ENCODE measurements around the gene ANKS3.

ANKS3 gene

DNA sequence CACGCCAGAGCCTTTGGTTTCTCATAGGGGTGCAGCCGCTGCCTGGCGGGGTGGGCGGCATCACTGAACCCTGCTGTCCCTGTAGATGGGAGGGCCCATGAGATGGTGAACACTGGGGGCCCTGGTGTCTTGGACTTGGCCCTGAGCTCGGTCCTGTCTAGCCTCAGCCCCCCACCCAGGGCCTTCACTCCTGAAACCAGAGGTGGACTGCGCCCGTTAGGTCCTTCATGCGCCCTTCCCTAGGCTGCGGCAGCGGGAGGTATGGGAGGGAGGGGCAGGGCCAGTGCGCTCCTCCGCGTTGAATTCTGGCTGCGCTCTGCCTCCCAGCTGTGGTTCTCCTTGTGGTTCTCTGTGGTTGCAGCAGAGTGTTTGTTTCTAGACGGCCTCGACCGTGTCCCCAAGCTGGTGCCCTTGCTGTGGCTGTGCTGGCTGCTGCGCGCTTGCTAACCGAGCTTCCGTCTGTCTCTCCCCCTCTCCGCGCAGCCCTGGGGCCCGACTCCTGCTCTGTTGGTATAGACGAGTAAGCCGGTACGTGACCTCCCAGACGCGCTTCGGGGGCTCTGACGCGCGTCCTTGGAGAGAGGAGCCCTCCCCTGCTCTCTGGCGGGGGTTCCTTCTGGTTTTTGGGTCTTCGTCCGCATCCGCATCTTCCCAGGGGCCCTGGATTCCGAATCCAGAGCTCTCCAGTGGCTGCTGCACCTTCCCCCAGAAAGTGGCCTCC, 48.1 kb downstream of the ANKS3 start:
- DNase-seq (ENCODE audit: low read depth, low spot score), result no peak

DNA sequence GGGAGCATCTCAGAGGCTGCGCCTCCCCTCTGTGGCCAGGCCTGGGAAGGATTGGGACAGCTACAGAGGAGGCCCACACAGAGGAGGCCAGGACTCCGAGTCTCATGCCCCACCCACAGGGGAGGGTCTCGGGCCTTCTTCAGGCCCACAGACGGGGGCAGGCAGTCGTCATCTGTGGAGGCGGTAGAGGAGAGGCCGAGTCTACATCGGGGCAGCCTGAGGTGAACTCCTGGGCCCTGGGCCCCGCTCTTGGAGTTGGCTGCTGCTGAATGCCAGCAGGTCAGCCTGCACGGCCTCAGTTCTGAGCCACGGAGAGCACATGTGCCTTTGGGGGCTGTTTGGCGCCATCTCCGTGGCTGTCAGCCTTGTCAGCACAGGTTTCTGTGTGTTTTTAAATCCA, 48.8 kb downstream of the ANKS3 start:
- DNase-seq (ENCODE audit: low read depth, low spot score), result no peak

DNA sequence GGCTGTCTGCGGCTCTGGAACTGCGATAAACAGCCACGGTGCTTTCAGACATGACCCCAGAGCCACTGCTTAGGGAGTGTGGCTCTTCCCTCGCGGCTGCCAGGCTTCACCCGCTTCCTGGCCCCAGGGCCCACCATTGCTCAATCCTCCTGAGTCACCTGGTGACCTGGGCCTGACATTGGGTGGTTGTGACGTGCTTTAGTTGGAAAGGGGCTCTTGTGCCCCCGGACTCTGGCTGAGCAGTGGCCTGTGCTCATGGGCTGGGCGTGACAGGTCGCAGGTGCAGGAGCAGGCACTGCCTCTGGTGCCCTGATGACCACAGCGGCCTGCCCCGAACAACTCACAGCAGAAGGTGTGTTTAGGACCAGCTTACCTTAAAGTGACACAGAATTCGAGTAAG, 49.3 kb downstream of the ANKS3 start:
- no peak for DNase-seq (ENCODE audit: low read depth, low spot score)

DNA sequence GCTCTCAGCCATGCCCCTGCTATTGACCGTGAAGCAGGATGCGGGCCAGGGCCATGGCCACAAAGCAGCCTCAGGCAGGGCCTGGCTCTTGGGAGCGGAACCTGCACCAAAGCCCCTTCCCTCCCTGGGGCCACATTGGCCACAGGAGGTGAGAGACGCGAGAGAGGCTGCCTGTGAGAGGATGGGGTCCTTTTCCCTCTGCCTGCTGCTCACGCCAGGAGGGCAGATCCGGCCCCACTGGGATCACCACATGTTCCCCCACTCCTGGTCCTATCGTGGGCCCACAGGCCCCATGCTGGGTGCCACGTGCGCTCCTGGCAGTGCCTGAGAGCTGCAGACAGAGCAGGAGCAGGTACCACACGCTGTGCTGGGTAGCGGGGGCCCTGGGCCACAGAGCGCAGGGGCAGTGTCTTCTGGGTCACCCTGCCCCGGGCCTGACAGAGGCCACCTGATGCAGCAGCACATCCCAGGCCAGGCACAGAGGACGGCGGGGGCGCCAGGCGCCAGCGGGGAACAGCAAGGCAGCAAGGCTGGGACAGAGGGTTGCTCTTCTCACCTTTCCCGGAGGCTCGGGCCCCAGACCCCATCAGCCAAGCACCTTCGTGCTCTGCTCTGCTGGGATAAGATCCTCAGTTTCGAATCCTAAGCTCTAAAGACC, 49.9 kb downstream of the ANKS3 start:
- DNase-seq (ENCODE audit: low read depth, low spot score), result no peak

DNA sequence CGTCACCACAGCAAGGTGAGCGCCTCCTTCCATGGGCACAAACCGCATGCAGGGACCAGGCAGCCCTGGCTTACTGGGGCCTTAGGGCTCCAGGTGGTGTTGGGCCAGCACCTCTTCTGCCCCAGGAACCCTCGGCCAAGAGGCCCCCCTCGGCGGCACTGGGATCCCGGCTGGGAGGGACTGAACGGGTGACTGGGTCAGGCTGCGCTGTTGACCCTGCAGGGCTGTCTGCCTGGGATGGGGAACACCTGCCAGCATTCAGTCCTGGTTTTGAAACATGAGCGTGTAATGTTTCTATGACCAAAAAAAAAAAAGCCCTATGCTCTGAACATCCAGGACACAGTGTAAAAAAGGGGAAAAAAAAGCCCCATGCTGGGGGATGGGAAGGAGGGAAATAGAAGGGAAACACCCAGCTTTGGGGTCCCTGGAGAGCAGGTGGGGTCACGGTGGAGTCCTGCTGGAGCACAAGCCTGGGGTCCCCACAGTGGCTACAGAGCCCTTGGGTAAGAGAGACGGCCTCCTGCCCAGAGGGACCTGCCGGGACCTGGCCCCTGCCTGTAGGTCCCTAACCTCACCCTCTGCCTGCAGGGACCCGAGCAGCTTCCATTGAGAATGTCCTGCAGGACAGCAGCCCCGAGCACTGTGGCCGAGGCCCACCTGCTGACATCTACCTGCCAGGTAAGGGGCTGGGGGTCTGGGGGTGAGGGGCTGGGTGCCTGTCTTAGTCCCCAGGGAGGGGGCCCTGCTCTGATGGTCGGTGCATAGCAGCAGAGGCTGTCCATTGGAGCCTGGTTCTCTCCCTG, 50.6 kb downstream of the ANKS3 start:
- DNase-seq (ENCODE audit: low read depth, low spot score), result no peak

DNA sequence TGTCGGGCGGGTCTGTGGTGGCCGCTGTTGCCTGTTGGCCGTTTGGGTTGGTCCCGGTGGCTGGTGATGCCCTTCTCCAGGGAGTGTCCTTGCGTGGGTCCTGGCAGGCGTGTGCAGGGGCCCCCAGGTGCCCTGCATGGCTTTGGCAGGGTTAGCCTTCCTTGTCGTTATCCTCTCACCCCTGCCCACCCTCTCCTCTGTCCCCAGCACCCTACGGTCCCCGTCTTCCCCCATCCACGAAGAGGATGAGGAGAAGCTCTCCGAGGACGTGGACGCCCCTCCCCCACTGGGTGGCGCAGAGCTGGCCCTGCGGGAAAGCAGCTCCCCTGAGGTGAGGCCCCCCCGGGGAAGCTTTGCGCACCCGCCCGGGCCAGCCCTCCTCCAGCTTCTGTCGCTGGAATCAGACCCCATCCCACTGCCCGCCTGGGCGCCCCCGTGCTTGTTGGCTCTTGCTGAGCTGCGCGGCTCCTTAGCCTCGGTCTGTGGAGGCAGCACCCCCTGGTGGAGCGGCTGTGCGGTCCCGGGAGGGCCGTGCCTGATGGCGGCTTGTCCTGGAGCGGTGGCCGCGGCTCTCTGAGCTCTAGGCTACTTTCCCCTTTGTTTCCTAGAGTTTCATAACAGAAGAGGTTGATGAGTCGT, 51.3 kb downstream of the ANKS3 start:
- DNase-seq (ENCODE audit: low read depth, low spot score), result no peak

DNA sequence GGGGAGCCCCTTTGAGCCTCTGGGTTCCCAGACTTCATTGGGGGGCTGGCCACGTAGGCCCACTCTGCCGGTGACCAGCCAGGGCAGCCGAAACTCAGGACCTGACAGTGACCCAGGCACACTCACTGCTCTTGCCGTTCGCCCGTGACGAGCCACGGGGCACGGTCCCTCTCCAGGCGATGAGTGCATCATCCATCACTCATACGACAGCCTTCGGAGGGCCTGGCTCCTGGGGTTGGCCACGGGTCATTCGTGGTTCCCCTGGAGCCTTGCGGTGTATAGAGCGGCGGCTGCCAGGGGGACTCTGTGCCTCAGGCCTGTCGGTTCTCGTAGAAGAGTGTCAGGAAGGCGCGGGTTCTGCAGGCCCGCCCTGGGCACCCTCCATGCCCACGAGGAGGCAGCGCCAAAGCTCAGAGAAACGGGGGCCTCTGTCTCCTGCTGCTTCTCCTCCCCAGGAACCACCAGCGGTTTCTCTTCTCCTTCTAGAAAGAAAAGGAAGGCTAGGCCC, 51.9 kb downstream of the ANKS3 start:
- no peak for DNase-seq (ENCODE audit: low read depth, low spot score)

DNA sequence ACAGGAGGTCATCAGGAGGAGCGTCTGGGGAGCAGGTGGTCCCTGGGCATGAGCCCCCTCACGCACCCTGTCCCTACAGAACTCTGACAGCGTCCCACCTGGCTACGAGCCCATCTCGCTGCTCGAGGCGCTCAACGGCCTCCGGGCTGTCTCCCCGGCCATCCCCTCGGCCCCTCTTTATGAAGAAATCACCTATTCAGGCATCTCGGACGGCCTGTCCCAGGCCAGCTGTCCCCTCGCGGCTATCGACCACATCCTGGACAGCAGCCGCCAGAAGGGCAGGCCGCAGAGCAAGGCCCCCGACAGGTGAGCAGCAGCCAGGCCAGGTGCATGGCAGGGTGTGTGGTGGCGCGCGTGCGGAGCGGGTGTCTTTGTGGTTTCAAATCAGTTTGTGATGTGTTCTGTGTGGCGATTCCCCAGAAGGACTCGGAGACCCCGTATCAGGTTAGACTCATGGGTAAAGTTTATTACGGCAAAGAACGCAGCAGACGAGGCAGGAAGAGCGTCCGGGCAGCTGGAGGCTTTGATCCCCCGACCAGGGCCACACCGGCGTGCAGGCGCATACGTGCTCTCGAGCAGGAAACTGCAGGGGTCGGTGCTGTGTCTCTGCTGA, 52.5 kb downstream of the ANKS3 start:
- no peak for DNase-seq (ENCODE audit: low read depth, low spot score)

DNA sequence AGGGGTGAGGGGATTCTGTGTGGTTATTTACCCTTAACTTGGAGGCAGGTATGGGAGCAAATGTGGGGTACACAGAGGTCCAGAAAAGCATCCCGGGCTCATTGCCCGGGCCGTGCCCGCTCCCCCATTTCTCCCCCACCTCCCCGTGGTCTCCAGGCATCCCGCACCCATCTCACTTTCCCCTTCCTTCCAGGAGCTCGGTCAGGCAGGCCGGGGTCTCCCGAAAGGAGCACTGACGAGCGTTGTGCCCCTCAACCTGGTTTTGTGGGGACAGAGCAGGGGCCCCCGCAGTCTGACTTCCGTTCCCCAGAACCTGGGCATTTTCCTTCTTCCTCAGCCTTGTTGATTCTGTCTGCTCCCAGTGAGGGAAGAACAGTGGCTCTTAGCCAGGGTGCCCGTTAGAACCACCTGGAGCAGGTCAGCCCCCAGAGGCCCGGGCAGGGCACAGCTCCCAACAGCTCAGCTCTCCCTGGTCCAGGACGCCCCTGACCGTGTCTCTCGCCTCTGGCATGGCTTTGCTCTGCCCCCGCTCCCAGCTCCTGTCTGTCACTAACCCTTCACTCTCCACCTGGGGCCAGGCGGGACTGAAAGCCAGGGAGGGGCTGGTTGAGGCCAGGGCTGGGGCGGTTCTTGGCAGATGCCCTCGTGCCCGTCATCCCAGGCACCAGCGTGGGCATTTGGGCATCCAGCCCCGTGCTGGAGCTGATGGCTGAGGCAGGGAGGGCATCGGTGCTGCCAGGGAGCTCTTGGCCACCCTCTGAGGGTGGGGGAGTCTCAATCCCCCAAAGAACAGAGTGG, 53.2 kb downstream of the ANKS3 start:
- no peak for DNase-seq (ENCODE audit: low read depth, low spot score)

DNA sequence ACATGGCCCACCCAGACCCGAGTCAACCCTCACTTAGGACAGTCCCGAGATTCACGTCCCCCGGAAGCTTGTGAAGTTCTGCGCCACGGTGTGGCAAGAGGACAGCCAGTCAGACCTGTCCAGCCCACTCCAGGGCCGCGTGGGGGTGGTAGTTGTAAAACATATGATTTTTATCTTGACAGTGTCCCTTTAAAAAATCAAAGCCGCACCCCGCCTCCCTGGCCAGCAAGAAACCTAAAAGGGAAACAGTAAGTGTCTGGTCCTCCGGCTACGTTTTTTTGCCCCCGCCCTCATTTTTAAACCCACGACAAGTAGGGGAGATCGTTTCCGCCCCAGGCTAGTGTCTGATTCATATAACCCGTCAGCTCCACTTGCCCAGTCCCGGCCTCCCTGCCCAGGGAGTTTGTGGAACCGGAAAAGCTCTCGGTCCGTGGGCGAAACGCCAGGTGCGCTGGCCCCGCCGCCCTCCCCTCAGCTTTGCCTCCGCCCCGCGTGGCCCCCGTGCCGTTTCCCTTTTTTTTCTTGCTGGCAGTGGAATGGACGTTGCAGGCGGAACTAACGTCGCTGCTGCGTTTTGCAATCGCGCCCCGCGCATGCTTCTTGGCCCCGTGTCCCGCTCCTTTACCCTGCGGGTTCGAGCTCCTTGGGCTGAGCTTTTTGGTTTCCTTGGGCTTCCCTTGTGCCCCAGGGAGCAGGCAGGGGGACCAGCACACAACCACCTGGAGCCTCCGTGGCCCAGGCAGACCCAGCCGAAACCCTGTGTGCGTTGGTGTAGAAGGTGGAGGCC, 54.0 kb downstream of the ANKS3 start:
- no peak for DNase-seq (ENCODE audit: low read depth, low spot score)

DNA sequence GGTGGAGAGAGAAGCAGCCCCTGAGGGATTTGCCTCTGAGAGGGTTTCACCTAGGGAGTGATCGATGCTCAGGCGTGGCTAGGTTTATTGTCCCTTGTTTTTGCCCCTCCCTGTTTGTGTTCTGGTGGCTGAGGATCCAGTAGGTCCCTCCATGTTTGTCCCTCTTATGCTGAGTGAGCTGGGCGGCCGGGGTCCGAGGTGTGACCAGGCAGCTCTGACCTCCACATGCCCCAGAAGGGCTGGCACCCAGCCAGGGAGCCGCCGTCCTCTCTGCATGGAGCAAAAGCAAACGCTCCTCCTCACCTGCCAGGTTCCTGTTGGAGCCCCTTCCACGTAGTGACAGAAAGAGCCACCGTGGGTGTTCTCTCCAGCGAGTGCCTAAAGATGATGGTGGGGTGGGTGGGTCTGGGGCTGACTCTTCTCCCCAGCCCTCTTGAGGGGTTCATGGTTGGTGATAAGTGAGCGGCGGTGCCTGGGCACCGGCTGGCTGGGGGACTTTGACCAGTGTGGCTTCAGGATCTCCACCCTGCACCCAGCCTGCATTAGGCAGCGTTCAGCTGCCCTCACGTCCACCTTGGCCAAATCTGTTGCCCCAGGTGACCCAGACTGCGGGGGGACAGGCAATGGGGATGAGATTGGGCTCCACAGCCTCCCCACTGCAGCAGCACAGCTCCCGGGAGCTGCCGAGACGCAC, 54.8 kb downstream of the ANKS3 start:
- no peak for DNase-seq (ENCODE audit: low read depth, low spot score)

DNA sequence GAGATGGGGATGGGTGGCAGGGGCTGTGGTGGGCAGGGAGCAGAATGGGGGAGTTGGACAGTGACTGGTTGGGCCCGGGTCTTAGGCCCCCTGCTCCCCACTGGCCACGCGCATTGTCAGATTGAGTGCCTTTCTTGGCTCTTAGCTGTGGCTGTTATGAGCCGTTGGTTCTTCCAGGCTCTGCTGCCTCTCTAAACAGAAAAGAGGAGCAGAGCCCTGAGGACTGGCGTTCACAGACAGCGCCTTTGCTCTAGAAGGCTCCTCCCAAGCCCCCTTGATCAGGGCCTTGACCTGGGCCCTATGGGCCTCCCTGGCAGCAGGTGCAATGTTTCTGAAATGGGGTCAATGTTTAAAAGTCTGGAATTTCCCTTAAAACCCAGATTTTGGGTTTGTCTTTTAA, 55.5 kb downstream of the ANKS3 start:
- no peak for DNase-seq (ENCODE audit: low read depth, low spot score)

DNA sequence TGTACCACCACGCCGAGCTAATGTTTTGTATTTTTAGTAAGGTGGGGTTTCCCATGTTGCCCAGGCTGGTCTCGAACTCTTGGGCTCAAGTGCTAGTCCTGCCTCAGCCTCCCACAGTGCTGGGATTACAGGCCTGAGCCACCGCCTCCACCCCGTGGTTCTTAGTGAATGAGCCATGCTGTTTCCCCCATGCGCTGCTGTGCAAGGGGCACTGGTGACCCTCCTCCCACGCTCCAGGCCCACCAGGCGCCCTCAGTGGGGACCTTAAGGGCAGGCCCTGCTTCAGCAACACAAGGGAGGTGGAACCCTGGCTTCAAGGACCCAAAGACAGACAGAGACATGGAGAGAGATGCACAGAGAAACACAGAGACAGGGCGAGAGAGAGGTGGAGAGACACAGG, 56.1 kb downstream of the ANKS3 start:
- no peak for DNase-seq (ENCODE audit: low read depth, low spot score)

DNA sequence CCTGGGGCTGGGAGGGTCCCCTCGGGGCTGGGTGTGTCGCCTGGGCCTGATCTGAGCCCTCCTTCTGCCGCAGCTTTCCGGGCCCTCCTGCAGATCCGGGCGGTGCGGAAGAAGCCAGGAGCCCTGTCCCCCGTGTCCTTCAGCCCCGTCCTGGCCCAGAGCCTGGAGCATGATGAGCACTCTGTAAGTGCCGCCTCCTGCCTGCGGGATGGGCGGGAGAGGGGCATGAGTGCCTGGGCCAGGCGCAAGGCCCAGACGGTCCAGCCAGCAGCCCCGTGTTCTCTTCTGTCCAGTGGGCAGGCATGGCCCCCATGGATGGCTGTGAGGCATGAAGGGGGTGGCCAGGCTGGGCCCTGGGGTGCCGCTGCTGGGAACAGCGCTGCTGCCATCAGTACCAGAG, 56.7 kb downstream of the ANKS3 start:
- DNase-seq (ENCODE audit: low read depth, low spot score), result no peak

DNA sequence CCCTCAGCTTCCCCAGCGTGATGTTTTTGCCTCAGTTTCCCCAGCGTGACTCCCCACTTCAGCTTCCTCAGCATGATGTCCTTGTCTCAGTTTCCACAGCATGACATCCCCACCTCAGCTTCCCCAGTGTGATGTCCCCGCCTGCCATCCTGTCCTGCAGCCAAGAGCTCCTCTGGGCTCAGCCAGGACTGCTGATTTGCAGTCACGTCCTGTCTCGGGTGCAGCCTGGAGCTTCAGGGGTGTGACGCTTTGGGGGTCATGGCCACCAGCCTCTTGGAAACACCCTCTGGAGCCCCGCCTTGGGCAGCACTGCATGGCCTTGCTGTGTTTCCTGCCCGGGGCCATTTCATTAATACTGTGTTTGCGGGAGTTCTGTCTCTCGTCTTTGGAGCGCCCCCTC, 57.2 kb downstream of the ANKS3 start:
- DNase-seq (ENCODE audit: low read depth, low spot score), result no peak

DNA sequence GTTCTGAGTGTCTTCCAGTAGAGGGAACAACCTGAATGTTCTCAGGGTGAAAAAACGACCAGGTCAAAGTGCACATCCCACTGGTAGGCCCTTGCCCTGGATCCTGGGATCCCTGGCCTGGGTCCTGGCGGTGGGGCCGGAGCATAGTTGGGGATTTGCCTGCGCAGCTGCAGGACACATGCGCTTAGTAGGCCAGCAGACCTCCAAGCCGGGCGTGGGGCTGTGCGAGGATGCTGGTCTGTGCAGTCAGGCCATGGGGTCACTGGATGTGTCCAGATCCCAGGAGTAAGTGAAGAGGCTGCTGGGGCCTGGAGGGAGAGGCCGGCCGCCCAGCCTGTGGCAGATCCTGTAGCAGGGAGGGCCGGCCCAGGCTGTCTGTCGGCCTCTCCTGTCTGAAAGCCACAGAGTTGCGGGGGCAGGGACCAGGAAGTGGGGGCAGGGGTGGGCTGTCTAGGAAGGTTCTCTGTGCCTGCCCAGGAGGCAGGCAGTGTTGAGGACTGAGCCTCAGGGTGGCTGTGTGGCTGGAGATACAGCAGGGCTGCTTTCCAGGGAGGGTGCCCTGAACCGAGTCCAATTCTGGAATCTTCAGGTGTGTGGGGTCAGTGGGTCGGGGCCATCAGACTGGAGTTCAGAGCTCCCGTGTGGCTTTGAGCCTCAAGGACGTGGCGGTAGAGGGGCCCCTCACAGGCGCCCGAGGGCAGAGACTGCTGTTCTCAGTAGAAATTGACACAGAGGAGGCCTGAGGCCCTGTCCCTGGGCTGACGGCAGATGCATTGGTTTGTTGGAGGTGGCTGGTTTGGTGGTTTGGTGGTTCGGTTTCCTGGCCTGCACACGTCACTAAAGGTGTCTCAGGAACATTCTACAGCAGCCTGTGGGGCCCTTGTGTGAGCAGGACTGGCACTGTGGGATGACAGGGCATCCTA, 57.9 kb downstream of the ANKS3 start:
- DNase-seq (ENCODE audit: low read depth, low spot score), result no peak

DNA sequence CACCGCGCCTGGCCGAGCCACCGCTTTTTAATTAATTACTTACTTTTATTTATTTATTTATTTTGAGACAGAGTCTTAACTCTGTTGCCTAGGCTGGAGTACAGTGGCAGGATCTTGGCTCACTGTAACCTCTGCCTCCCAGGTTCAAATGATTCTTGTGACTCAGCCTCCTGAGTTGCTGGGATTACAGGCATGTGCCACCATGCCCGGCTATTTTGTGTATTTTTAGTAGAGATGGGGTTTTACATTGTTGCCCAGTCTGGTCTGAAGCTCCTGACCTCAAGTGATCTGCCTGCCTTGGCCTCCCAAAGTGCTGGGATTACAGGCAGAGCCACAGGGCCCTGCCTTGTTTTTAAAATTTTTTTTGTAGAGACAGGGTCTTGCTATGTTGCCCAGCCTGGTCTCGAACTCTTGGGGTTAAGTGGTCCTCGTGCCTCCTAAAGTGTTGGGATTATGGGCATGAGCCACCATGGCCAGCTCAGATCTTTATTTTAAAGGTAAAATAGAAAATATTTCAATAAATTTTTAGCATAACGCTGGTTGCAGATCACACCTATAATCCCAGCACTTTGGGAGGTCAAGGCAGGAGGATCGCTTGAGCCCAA, 59.0 kb downstream of the ANKS3 start:
- DNase-seq (ENCODE audit: low read depth, low spot score), result no peak
